ENCODE measurements around the gene SLC16A3.

DNA sequence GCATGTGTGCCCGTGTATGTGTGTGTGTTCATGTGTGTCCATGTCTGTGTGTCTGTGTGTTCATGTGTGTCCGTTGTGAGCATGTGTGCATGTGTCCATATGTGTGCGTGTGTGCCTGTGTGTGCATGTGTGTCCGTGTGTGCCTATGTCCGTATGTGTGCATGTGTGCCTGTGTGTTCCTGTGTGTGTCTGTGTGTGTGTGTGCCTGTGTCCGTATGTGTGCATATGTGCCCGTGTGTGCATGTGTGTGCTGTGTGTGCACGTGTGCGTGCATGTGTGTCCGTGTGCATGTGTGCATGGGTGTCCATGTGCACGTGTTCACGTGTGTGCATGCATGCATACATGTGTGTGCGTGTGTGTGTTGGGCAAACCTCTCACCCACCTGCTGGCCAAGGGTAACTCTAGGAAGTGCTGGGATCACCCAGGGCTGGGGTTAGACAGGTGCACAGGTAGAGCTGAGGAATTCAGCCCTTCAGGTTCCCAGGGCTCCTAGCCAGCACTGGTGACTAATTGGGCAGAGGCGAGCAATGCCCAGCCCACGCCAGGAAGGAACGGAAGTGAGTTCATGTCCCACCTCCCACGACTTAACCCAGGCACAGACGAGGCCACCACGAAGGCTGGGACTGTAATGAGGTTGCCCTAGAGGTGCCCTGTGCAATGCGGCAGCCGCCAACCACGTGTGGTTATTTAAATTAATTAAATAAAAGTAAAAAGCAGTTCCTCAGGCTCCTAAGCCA, 52.8 kb downstream of the SLC16A3 start:
- TF ChIP-seq, protein P1, sequence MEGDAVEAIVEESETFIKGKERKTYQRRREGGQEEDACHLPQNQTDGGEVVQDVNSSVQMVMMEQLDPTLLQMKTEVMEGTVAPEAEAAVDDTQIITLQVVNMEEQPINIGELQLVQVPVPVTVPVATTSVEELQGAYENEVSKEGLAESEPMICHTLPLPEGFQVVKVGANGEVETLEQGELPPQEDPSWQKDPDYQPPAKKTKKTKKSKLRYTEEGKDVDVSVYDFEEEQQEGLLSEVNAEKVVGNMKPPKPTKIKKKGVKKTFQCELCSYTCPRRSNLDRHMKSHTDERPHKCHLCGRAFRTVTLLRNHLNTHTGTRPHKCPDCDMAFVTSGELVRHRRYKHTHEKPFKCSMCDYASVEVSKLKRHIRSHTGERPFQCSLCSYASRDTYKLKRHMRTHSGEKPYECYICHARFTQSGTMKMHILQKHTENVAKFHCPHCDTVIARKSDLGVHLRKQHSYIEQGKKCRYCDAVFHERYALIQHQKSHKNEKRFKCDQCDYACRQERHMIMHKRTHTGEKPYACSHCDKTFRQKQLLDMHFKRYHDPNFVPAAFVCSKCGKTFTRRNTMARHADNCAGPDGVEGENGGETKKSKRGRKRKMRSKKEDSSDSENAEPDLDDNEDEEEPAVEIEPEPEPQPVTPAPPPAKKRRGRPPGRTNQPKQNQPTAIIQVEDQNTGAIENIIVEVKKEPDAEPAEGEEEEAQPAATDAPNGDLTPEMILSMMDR (IDR thresholded peaks at IDR 0.05), result no peak
- no peak for TF ChIP-seq POLR2A (IDR thresholded peaks at IDR 0.05)

Data from heart left ventricle (tissue), 13 donors.